Gastroesophageal sphincter (tissue), 4 donors: Measurements from ENCODE around the gene PXDC1. TPM values are rescaled to one million over a fixed set of nuclear protein-coding genes. Genes with fewer than 3 reads are reported as not detected.

ENCODE experiments used
- ATAC-seq: fragments of 150-250 bp; one replicate; pipeline ENCODE4 v1.9.1; 2016; ENCODE audit warnings: mild to moderate bottlenecking, moderate library complexity
- H3K27ac ChIP-seq, 4 donors: fragments of 200-600 bp; sonication (generic) in 3 of 4; 1 replicate in 3 of 4; 2 replicates in 1 of 4; pipeline ENCODE4 v1.5.1; 2016 to 2019
- H3K27me3 ChIP-seq: fragments of 200-600 bp; sonication (generic); one replicate; pipeline ENCODE4 v1.5.1; 2019
- H3K36me3 ChIP-seq, 2 donors: fragments of 200-600 bp; sonication (generic); one replicate each; pipeline ENCODE4 v1.5.1; 2019; ENCODE audit warnings: control low read depth in 1 of 2
- H3K4me1 ChIP-seq, 3 donors: fragments of 200-600 bp; sonication (generic); 1 replicate in 2 of 3; 2 replicates in 1 of 3; pipeline ENCODE4 v1.5.1; 2016 to 2019; ENCODE audit warnings: control low read depth in 2 of 3
- H3K4me3 ChIP-seq, 2 donors: fragments of 200-600 bp; sonication (generic); one replicate each; pipeline ENCODE4 v1.5.1; 2019; ENCODE audit warnings: mild to moderate bottlenecking in 1 of 2, moderate library complexity in 1 of 2
- H3K9me3 ChIP-seq, 3 donors: fragments of 200-600 bp; sonication (generic); one replicate each; pipeline ENCODE4 v1.5.1; 2017 to 2019; ENCODE audit warnings: control low read depth in 2 of 3
- EP300 ChIP-seq: sonication (generic); formaldehyde crosslinking; IDR thresholded peaks from one replicate; pipeline ENCODE4 v1.6.1; 2017; ENCODE audit warnings: antibody characterized with exemption, mild to moderate bottlenecking
- POLR2A ChIP-seq, 2 donors: fragments of 450-650 bp; IDR thresholded peaks; one replicate each; pipeline ENCODE4 v1.6.1; 2017; ENCODE audit warnings: antibody characterized with exemption in 2 of 2, mild to moderate bottlenecking in 2 of 2, moderate library complexity in 1 of 2
- POLR2AphosphoS5 ChIP-seq: sonication (generic); formaldehyde crosslinking; IDR thresholded peaks from one replicate; pipeline ENCODE4 v1.6.1; 2017; ENCODE audit warnings: antibody characterized with exemption
- WGBS, 2 donors: methylation state at CpG; one replicate each; pipeline ENCODE4 v1.1.5; 2018; ENCODE audit warnings: low coverage in 1 of 2; 5-methylcytosine and 5-hydroxymethylcytosine counted together
- total RNA-seq, 4 donors: library from RNA; depleted of rRNA; stranded (reverse); fragments of >200 nt; gene quantifications; one replicate each; pipeline ENCODE4 v1.1.0, GENCODE V29; 2016
- TF ChIP-seq, protein P1 (sequence below), 4 experiments: fragments of 200-600 bp in 2 of 4; fragments of 450-650 bp in 2 of 4; sonication (generic) in 1 of 4; IDR thresholded peaks; one replicate each; pipeline ENCODE4 v1.5.1; 2017 to 2019; ENCODE audit warnings: antibody characterized with exemption in 4 of 4, mild to moderate bottlenecking in 2 of 4, moderate library complexity in 2 of 4

Gene PXDC1
- total RNA-seq, 4 donors from 2014 or later: 78.3 to 182 (median 152) TPM

DNA sequence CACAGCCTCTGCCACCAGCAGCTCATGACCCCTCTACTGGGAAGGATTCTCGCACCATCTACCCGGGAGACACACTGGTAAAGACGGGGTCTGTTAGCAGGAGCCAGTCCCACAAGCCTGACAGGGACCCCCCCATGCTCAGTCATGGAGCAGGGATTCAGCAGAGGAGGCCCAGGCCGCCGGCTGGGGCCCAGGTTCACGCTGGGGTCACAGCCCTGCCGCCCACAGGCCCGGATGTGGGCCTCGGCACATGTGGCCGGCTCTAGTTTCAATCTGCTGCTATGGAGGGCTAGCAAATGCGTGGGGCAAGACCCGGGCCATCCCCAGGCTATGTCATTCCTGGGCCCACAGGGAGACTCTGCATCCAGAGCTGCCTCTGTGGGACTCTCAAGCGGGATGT, 25.1 kb downstream of the PXDC1 start:
- H3K27me3 ChIP-seq: no peaks in the 10 kb centered on the region
- H3K4me1 ChIP-seq: peaks cover 0 to 64% (median 0%) of the 10 kb centered on the region in 3 donors
- H3K4me3 ChIP-seq: no peak overlapping the region
- WGBS, 2 donors: 80% methylated on average over 2 of the region's 13 CpGs; no CpG with 5 or more reads in 1 of the 2 donors
- H3K9me3 ChIP-seq: no peaks in the 10 kb centered on the region
- peaks cover 0 to 99% of the 10 kb centered on the region in 2 donors for H3K36me3 ChIP-seq
- no peak overlapping the region for H3K27ac ChIP-seq
- no peak for TF ChIP-seq POLR2A (IDR thresholded peaks at IDR 0.05)
- no peak for TF ChIP-seq EP300
- no peak for ATAC-seq

DNA sequence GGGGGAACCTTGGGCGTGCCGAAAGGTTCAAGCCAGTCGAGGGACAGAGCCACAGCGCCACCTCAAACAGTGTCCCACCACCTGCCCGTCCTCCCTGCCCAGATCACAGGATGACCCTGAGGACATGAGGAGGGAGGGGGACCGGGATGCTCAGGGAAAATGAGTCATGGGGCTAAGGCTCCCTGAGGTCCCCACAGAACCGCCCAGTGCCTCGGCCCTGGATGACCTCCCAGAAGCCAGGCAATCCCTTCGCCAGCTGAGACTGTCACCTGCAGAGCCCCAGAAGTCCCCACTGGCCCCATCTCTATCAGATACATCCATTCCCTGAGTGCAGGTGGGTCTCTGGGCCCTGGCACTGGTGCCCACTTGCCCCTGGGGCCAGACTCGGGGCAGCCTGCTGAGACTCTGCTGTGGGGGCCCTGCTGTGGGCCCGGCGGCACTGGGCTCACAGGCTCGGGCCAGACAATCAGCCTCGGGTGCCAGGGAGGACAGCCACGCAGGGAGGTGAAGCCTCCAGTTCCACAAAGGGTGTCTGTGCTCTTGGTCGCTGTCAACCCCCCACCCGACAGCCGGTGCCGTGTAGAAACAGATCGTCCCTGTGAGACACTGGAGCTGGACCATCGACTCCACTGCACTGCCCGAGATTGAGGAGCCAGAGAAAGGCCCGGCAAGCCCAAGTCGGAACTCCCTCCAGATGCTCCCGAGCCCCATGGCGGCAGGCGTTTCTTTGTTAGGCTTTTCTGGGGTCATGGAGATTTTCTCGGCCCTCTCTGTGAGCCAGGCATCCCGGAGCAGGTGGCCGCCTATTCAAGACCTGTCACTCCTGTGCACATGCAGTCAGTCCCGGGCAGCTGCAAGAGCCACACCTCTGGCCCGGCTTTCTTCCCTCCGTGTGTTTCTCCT, 26.1 kb downstream of the PXDC1 start:
- ATAC-seq: no peak
- peaks cover 0 to 61% (median 0%) of the 10 kb centered on the region in 3 donors for H3K4me1 ChIP-seq
- H3K36me3 ChIP-seq: peaks cover 0 to 95% of the 10 kb centered on the region in 2 donors
- H3K27ac ChIP-seq: peak overlapping the region in 2 of 4 donors; percentile 31 to 33
- H3K4me3 ChIP-seq: no peak overlapping the region
- TF ChIP-seq, protein P1, sequence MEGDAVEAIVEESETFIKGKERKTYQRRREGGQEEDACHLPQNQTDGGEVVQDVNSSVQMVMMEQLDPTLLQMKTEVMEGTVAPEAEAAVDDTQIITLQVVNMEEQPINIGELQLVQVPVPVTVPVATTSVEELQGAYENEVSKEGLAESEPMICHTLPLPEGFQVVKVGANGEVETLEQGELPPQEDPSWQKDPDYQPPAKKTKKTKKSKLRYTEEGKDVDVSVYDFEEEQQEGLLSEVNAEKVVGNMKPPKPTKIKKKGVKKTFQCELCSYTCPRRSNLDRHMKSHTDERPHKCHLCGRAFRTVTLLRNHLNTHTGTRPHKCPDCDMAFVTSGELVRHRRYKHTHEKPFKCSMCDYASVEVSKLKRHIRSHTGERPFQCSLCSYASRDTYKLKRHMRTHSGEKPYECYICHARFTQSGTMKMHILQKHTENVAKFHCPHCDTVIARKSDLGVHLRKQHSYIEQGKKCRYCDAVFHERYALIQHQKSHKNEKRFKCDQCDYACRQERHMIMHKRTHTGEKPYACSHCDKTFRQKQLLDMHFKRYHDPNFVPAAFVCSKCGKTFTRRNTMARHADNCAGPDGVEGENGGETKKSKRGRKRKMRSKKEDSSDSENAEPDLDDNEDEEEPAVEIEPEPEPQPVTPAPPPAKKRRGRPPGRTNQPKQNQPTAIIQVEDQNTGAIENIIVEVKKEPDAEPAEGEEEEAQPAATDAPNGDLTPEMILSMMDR (IDR thresholded peaks at IDR 0.05): no peak
- TF ChIP-seq EP300: no peak
- no peak for TF ChIP-seq POLR2A (IDR thresholded peaks at IDR 0.05)
- no peak for TF ChIP-seq POLR2AphosphoS5
- WGBS, 2 donors: 80 to 97% methylated on average over 4 to 5 of the region's 33 CpGs
- H3K9me3 ChIP-seq: no peaks in the 10 kb centered on the region
- H3K27me3 ChIP-seq: no peaks in the 10 kb centered on the region

DNA sequence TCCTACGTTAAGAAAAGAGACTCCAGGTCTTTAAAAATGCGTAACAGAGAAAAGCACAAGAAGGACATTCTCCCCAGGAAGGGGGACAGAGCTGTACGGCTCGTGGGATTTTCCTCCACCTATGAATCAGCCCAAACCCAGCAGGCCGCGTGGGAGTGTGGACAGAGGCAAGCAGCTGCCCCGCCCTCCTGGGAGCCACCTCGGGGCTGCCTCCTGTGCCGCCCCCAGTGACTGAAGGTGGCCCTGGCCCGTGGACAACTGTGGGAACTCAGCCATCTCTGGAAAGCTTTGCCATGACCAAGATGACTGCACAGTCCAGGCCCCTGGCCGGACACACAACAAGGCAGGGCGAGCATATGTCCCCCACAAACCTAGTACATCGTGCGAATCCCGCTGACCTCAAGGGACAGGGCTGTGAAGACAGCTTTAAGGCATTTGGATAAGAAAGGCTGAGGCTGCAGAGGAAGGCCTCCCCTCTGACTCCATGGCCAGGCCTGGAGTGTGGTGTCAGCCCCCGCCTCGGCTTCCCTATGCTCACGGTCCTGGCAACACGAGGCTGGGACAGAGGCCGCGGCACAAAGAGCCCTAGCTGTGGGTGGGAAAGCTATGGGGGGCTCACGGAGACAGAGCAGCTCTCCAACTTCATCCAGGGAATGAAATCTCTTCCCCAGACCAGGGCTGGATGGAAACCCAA, 26.9 kb downstream of the PXDC1 start:
- Histone ChIP-seq H3K27ac (peak overlapping the region in 2 of 4 donors; percentile 31 to 33), H3K36me3 (peaks cover 0 to 87% of the 10 kb centered on the region in 2 donors), H3K9me3 (no peaks in the 10 kb centered on the region), H3K4me3 (no peak overlapping the region), H3K4me1 (peaks cover 0 to 55% (median 0%) of the 10 kb centered on the region in 3 donors), H3K27me3 (no peaks in the 10 kb centered on the region)
- ATAC-seq: no peak
- no peak for TF ChIP-seq POLR2A (IDR thresholded peaks at IDR 0.05)
- no peak for TF ChIP-seq POLR2AphosphoS5
- TF ChIP-seq, protein P1 (IDR thresholded peaks at IDR 0.05): no peak
- TF ChIP-seq EP300: no peak
- WGBS, 2 donors: 72 to 100% methylated on average over 1 to 2 of the region's 22 CpGs

DNA sequence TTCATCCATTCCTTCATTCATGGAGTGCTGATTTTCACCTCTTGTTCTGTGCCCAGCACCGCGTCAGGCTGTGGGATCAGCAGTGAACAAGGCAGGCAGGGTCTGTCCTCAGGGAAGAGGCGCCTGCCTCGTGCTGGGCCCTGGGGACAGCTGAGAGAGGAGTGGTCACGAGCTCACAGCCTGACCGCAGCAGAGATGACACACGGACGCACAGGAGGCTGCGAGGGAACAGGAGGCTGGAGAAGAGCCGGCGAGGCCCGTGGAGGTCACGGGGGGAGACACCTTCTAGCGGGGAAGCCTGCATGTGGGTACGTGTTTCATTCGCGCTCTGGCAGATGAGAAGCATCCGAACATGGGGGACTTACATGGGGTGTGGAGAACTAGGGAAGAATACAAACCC, 27.5 kb downstream of the PXDC1 start:
- ATAC-seq: no peak
- H3K27ac ChIP-seq: peak overlapping the region in 1 of 4 donors; percentile 33
- no peak for TF ChIP-seq EP300
- TF ChIP-seq POLR2A (IDR thresholded peaks at IDR 0.05): no peak
- H3K36me3 ChIP-seq: peaks cover 0 to 81% of the 10 kb centered on the region in 2 donors
- no peaks in the 10 kb centered on the region for H3K9me3 ChIP-seq
- WGBS, 2 donors: 91% methylated on average over 12 of the region's 18 CpGs; no CpG with 5 or more reads in 1 of the 2 donors
- H3K4me3 ChIP-seq: no peak overlapping the region
- H3K27me3 ChIP-seq: no peaks in the 10 kb centered on the region
- H3K4me1 ChIP-seq: peaks cover 0 to 58% (median 0%) of the 10 kb centered on the region in 3 donors

DNA sequence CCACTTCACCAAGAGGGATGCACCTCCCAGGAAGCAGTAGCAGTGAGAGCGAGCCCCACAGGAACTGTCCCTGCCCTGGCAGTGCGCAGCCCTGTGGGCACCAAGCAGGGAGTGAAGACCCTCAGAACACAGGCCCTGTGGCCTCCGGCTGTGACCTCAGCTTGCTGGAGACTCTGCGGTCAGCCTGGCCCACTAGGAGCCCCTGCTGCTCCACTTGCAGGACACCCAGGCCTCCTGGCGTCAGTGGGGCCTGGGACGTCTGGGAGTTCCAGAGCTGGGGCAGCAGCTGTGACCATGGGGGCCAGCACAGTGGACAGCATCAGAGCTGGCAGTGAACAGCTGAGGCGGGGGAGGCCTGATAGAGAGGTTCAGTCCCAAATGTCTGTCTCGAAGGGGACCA, 28.3 kb downstream of the PXDC1 start:
- TF ChIP-seq, protein P1 (IDR thresholded peaks at IDR 0.05): no peak
- TF ChIP-seq EP300 (no peak), POLR2AphosphoS5 (no peak), POLR2A (IDR thresholded peaks at IDR 0.05) (no peak)
- Histone ChIP-seq H3K4me3 (no peak overlapping the region), H3K27ac (peak overlapping the region in 1 of 4 donors; percentile 26), H3K9me3 (no peaks in the 10 kb centered on the region), H3K27me3 (no peaks in the 10 kb centered on the region), H3K36me3 (peaks cover 0 to 74% of the 10 kb centered on the region in 2 donors), H3K4me1 (peaks cover 0 to 62% (median 0%) of the 10 kb centered on the region in 3 donors)
- WGBS, 2 donors: no CpG with 5 or more reads among the region's 8 CpGs
- no peak for ATAC-seq
